ENCODE data around the gene ASTN2.

The ASTN2 gene

DNA sequence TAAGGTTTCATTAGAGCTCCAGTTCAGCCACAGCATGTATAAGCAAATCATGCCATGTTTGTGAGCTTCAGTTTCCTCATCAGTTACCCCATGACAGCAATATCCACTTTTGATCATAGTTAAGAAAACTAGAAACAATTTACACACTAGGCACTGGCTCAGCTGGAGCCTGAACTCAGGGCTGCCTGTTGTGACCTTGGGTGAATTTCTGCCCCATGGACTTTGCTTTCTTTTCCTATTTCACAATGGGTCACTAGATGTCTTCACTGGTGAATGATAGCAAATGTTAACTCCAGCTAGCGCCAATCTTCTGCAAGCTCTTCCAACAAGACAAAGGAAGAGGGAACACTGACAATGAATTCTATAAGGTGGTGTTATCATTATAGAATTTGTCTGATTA lies 961.1 kb downstream of the ASTN2 start:
- H3K79me2 ChIP-seq (ENCODE audit: low read length), result no peaks in the 10 kb centered on the region
- H3K4me3 ChIP-seq (ENCODE audit: low read length), result no peak overlapping the region
- no peaks in the 10 kb centered on the region for H3K36me3 ChIP-seq (replicated peaks; ENCODE audit: insufficient read depth, low read length)
- H4K20me1 ChIP-seq (ENCODE audit: insufficient read depth, low read length), result no peaks in the 10 kb centered on the region
- H3K27ac ChIP-seq (ENCODE audit: low read length), result no peak overlapping the region
- H3K27me3 ChIP-seq (replicated peaks; ENCODE audit: insufficient read depth, low read length), result no peaks in the 10 kb centered on the region
- H3K4me1 ChIP-seq (ENCODE audit: low read length), result no peaks in the 10 kb centered on the region
- no peak overlapping the region for H3K4me2 ChIP-seq (ENCODE audit: low read depth, low read length)
- no peak overlapping the region for H3K9ac ChIP-seq (ENCODE audit: low read length)
- no peaks in the 10 kb centered on the region for H3K9me2 ChIP-seq (replicated peaks; ENCODE audit: insufficient read depth, low read length)
- H2AFZ ChIP-seq (ENCODE audit: low read length), result no peak overlapping the region
- no peaks in the 10 kb centered on the region for H3K9me3 ChIP-seq (replicated peaks; ENCODE audit: insufficient read depth, low read length)
- H3F3A ChIP-seq (ENCODE audit: insufficient read depth, low read length), result no peaks in the 10 kb centered on the region
- no peak for DNase-seq
- TF ChIP-seq EZH2 (optimal IDR thresholded peaks at IDR 0.05; ENCODE audit: low read depth, low read length) (no peak), EZH2phosphoT487 (IDR thresholded peaks at IDR 0.05; ENCODE audit: low read length) (no peak)
- TF ChIP-seq, protein P1, sequence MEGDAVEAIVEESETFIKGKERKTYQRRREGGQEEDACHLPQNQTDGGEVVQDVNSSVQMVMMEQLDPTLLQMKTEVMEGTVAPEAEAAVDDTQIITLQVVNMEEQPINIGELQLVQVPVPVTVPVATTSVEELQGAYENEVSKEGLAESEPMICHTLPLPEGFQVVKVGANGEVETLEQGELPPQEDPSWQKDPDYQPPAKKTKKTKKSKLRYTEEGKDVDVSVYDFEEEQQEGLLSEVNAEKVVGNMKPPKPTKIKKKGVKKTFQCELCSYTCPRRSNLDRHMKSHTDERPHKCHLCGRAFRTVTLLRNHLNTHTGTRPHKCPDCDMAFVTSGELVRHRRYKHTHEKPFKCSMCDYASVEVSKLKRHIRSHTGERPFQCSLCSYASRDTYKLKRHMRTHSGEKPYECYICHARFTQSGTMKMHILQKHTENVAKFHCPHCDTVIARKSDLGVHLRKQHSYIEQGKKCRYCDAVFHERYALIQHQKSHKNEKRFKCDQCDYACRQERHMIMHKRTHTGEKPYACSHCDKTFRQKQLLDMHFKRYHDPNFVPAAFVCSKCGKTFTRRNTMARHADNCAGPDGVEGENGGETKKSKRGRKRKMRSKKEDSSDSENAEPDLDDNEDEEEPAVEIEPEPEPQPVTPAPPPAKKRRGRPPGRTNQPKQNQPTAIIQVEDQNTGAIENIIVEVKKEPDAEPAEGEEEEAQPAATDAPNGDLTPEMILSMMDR (IDR thresholded peaks at IDR 0.05; ENCODE audit: low read length), result no peak

- no peak overlapping the region for H2AFZ ChIP-seq (ENCODE audit: low read length)
- no peaks in the 10 kb centered on the region for H4K20me1 ChIP-seq (ENCODE audit: insufficient read depth, low read length)
- H3K27ac ChIP-seq (ENCODE audit: low read length), result no peak overlapping the region
These were observed 962.2 kb downstream of the ASTN2 start for GRCh38 chr9:116452634-116453033.

DNA sequence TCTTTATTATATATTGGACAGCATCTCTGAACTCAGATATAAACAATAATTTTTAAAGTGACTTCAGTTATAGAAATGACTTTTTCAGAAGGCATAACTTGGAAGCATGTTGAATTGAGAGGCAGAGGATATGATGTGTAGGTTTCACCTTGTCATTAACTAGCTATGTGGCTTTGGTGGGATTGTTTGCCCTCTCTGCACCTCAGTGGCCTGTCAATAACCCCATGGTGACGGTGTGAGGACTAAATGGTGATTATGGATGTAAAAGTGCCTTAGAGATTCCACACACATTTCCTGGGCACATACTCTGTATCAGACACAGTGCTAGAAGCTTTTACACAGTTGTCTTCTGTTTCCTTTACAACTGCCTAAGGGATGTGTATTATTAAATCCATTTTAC lies 962.6 kb downstream of the ASTN2 start:
- TF ChIP-seq EZH2 (optimal IDR thresholded peaks at IDR 0.05; ENCODE audit: low read depth, low read length), result no peak
- TF ChIP-seq, protein P1 (IDR thresholded peaks at IDR 0.05; ENCODE audit: low read length), result no peak
- no peak for TF ChIP-seq EZH2phosphoT487 (IDR thresholded peaks at IDR 0.05; ENCODE audit: low read length)
- no peaks in the 10 kb centered on the region for H4K20me1 ChIP-seq (ENCODE audit: insufficient read depth, low read length)
- H3K79me2 ChIP-seq (ENCODE audit: low read length), result no peaks in the 10 kb centered on the region
- no peaks in the 10 kb centered on the region for H3K36me3 ChIP-seq (replicated peaks; ENCODE audit: insufficient read depth, low read length)
- H3K4me3 ChIP-seq (ENCODE audit: low read length), result no peak overlapping the region
- no peaks in the 10 kb centered on the region for H3K4me1 ChIP-seq (ENCODE audit: low read length)
- H3K27me3 ChIP-seq (replicated peaks; ENCODE audit: insufficient read depth, low read length), result no peaks in the 10 kb centered on the region
- no peak overlapping the region for H3K27ac ChIP-seq (ENCODE audit: low read length)
- no peaks in the 10 kb centered on the region for H3F3A ChIP-seq (ENCODE audit: insufficient read depth, low read length)
- no peaks in the 10 kb centered on the region for H3K9me3 ChIP-seq (replicated peaks; ENCODE audit: insufficient read depth, low read length)
- no peak overlapping the region for H3K4me2 ChIP-seq (ENCODE audit: low read depth, low read length)
- no peak overlapping the region for H2AFZ ChIP-seq (ENCODE audit: low read length)
- DNase-seq, result no peak
- H3K9me2 ChIP-seq (replicated peaks; ENCODE audit: insufficient read depth, low read length), result no peaks in the 10 kb centered on the region
- H3K9ac ChIP-seq (ENCODE audit: low read length), result no peak overlapping the region

More at GRCh38 chr9:116452634-116453033, 962.2 kb downstream of the ASTN2 start:
- Histone ChIP-seq H3K9me3 (replicated peaks; ENCODE audit: insufficient read depth, low read length) (no peaks in the 10 kb centered on the region), H3K9me2 (replicated peaks; ENCODE audit: insufficient read depth, low read length) (no peaks in the 10 kb centered on the region), H3K79me2 (ENCODE audit: low read length) (no peaks in the 10 kb centered on the region), H3K9ac (ENCODE audit: low read length) (no peak overlapping the region), H3K4me1 (ENCODE audit: low read length) (no peaks in the 10 kb centered on the region), H3K27me3 (replicated peaks; ENCODE audit: insufficient read depth, low read length) (no peaks in the 10 kb centered on the region), H3K4me2 (ENCODE audit: low read depth, low read length) (no peak overlapping the region), H3K4me3 (ENCODE audit: low read length) (no peak overlapping the region), H3F3A (ENCODE audit: insufficient read depth, low read length) (no peaks in the 10 kb centered on the region), H3K36me3 (replicated peaks; ENCODE audit: insufficient read depth, low read length) (no peaks in the 10 kb centered on the region)
- no peak for DNase-seq
- TF ChIP-seq, protein P1 (IDR thresholded peaks at IDR 0.05; ENCODE audit: low read length), result no peak
- no peak for TF ChIP-seq EZH2phosphoT487 (IDR thresholded peaks at IDR 0.05; ENCODE audit: low read length)
- no peak for TF ChIP-seq EZH2 (optimal IDR thresholded peaks at IDR 0.05; ENCODE audit: low read depth, low read length)

Measured in MM.1S (cell line).